ENCODE results near the gene CNGB1.

The CNGB1 gene

GRCh38 chr16:57941016-57941664 lies 29.8 kb downstream of the CNGB1 start:
- Histone ChIP-seq H3K36me3 (ENCODE audit: low read length) (no peaks in the 10 kb centered on the region), H3K9ac (ENCODE audit: low read length) (no peak overlapping the region), H3K9me3 (ENCODE audit: insufficient read depth, low read length) (no peaks in the 10 kb centered on the region), H3F3A (ENCODE audit: insufficient read depth) (no peaks in the 10 kb centered on the region), H3K27ac (ENCODE audit: low read depth, low read length) (no peak overlapping the region), H3K27me3 (ENCODE audit: low read length) (no peaks in the 10 kb centered on the region), H2AFZ (ENCODE audit: low read depth, low read length, severe bottlenecking) (no peak overlapping the region), H4K20me1 (ENCODE audit: low read depth, low read length) (no peaks in the 10 kb centered on the region), H3K4me2 (ENCODE audit: low read depth, low read length, poor library complexity, severe bottlenecking) (no peak overlapping the region), H3K4me3 (ENCODE audit: insufficient read depth, low read length, poor library complexity, severe bottlenecking) (no peak overlapping the region), H3K9me2 (replicated peaks; ENCODE audit: insufficient read depth, low read length) (no peaks in the 10 kb centered on the region), H3K79me2 (ENCODE audit: insufficient read depth, low read length) (no peaks in the 10 kb centered on the region)
- TF ChIP-seq EZH2phosphoT487 (conservative IDR thresholded peaks at IDR 0.05; ENCODE audit: low read length) (no peak), CTCF (IDR thresholded peaks at IDR 0.05; ENCODE audit: insufficient read depth, low read length, poor library complexity, severe bottlenecking) (no peak)

- Histone ChIP-seq H3F3A (ENCODE audit: insufficient read depth) (no peaks in the 10 kb centered on the region), H3K9me2 (replicated peaks; ENCODE audit: insufficient read depth, low read length) (no peaks in the 10 kb centered on the region), H2AFZ (ENCODE audit: low read depth, low read length, severe bottlenecking) (no peak overlapping the region), H4K20me1 (ENCODE audit: low read depth, low read length) (no peaks in the 10 kb centered on the region), H3K79me2 (ENCODE audit: insufficient read depth, low read length) (no peaks in the 10 kb centered on the region), H3K9ac (ENCODE audit: low read length) (no peak overlapping the region), H3K36me3 (ENCODE audit: low read length) (no peaks in the 10 kb centered on the region), H3K4me2 (ENCODE audit: low read depth, low read length, poor library complexity, severe bottlenecking) (no peak overlapping the region), H3K27me3 (ENCODE audit: low read length) (no peaks in the 10 kb centered on the region), H3K4me3 (ENCODE audit: insufficient read depth, low read length, poor library complexity, severe bottlenecking) (no peak overlapping the region), H3K27ac (ENCODE audit: low read depth, low read length) (no peak overlapping the region), H3K9me3 (ENCODE audit: insufficient read depth, low read length) (no peaks in the 10 kb centered on the region)
- TF ChIP-seq EZH2phosphoT487 (conservative IDR thresholded peaks at IDR 0.05; ENCODE audit: low read length) = no peak
- no peak for TF ChIP-seq CTCF (IDR thresholded peaks at IDR 0.05; ENCODE audit: insufficient read depth, low read length, poor library complexity, severe bottlenecking)
These were observed 30.5 kb downstream of the CNGB1 start for GRCh38 chr16:57940382-57940966.

GRCh38 chr16:57939872-57940224 lies 31.1 kb downstream of the CNGB1 start:
- H3K9me3 ChIP-seq (ENCODE audit: insufficient read depth, low read length) = no peaks in the 10 kb centered on the region
- no peaks in the 10 kb centered on the region for H3K9me2 ChIP-seq (replicated peaks; ENCODE audit: insufficient read depth, low read length)
- H3K4me2 ChIP-seq (ENCODE audit: low read depth, low read length, poor library complexity, severe bottlenecking) = no peak overlapping the region
- no peak overlapping the region for H3K4me3 ChIP-seq (ENCODE audit: insufficient read depth, low read length, poor library complexity, severe bottlenecking)
- H3K27me3 ChIP-seq (ENCODE audit: low read length) = no peaks in the 10 kb centered on the region
- TF ChIP-seq EZH2phosphoT487 (conservative IDR thresholded peaks at IDR 0.05; ENCODE audit: low read length) (no peak), CTCF (IDR thresholded peaks at IDR 0.05; ENCODE audit: insufficient read depth, low read length, poor library complexity, severe bottlenecking) (no peak)
- no peak overlapping the region for H3K27ac ChIP-seq (ENCODE audit: low read depth, low read length)
- no peak overlapping the region for H3K9ac ChIP-seq (ENCODE audit: low read length)
- no peak overlapping the region for H2AFZ ChIP-seq (ENCODE audit: low read depth, low read length, severe bottlenecking)
- no peaks in the 10 kb centered on the region for H3K36me3 ChIP-seq (ENCODE audit: low read length)
- H3F3A ChIP-seq (ENCODE audit: insufficient read depth) = no peaks in the 10 kb centered on the region
- no peaks in the 10 kb centered on the region for H3K79me2 ChIP-seq (ENCODE audit: insufficient read depth, low read length)
- no peaks in the 10 kb centered on the region for H4K20me1 ChIP-seq (ENCODE audit: low read depth, low read length)

All from SU-DHL-6 (cell line).